GM21825 (cell line): ENCODE results near the gene DENND5B.
A peak's percentile ranks its signal among the peaks of the same experiment; 100 is the strongest.
"Not testable (repeated sequence)": the region's sequence is repeated elsewhere in the genome, so short reads cannot be mapped to it uniquely, and the experiment has no call there.

Experiments
- ATAC-seq: cut with Tn5 transposase; IDR thresholded peaks from one replicate; pipeline ENCODE4 v1.9.1; 2021; ENCODE audit warnings: mild to moderate bottlenecking, moderate library complexity; ENCODE audit not compliant: unreplicated experiment

Gene DENND5B

GRCh38 chr12:31508436-31509150 lies 82.3 kb downstream of the DENND5B start:
- ATAC-seq = no peak

DNA sequence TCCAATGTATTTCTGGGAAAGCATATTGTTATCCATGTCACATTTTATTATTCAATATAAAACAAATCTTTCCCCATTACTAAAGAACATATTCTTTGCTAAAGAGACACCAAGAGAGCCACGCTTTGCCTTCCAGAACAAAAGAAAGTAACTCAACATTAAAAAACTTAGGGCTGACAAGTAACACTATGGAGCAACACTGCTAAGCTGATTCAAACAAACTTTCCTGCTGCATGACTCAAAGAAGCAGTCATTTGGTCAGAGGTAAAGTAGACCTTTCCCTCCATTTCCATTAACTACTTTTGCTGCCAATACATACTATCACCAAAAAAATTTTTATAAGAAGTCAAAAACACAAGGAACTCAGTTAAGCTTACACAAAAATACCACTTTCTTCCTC lies 83.0 kb downstream of the DENND5B start:
- no peak for ATAC-seq

- no peak for ATAC-seq
Observed at GRCh38 chr12:31506515-31507306, 84.2 kb downstream of the DENND5B start.

GRCh38 chr12:31504625-31505222 lies 86.2 kb downstream of the DENND5B start:
- no peak for ATAC-seq

DNA sequence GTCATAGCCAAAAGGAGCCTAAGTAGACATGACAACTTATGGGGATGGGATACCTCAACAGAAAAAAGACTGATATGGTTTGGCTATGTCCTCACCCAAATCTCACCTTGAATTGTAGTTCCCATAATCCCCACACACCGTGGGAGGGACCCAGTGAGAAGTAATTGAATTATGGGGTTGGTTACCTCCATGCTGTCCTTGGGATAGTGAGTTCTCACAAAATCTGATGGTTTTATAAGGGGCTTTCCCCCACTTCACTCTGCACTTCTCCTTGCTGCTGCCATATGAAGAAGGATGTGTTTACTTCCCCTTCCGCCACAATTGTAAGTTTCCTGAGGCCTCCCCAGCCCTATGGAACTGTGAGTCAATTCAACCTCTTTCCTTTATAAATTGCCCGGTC lies 89.9 kb downstream of the DENND5B start:
- ATAC-seq = not testable (repeated sequence)

DNA sequence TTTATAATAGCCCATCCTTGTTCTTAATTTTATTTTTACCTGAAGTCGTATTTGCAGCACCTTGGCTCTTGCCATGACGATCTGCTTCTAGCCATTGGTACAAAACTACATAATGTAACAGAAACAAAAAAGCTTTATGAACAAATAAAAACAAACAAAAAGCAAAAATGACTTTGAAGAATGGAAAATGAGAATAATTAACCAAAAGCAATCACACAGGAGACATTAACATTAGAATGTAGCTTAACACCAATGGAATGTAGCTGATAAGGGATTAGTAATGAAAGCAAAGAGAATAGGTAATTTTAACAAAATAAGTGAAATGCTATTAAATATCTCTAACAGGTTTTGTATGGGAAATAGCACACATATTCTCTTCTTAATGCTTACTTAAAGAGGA lies 91.4 kb downstream of the DENND5B start:
- no peak for ATAC-seq

DNA sequence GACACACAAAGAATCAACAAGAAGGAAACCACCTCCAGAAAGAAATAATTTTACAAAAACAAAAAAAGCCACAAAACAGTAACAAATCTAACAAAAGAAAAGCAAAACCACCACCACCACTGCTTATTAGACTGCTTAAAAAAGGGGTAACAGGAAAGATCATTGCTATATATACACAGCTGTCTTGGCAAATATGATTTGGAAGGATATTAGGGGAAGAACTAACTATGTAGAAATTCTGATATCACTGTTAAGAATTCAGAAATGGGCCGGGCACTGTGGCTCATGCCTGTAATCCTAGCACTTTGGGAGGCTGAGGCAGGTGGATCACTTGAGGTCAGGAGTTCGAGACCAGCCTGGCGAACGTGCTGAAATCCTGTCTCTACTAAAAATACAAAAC lies 92.5 kb downstream of the DENND5B start:
- no peak for ATAC-seq

- no peak for ATAC-seq
Observed at GRCh38 chr12:31496257-31496656, 94.7 kb downstream of the DENND5B start.

DNA sequence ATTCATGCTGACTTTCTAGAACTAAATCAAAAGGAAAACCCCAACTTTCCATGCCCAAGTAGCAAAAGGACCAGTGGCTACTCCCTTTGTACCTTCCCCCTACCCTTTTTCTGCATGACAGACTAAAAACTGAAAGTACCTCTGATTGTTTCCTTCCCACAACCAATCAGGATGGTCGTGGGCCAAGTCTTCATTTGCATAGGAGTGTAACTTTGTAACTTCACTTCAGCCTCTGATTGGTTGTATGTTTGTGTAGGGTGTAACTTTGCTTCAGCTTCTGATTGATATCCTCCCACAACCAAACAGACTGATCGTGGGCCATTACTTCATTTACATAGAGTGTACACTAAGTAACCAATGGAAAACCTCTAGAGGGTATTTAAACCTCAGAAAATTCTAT lies 96.5 kb downstream of the DENND5B start:
- no peak for ATAC-seq

DNA sequence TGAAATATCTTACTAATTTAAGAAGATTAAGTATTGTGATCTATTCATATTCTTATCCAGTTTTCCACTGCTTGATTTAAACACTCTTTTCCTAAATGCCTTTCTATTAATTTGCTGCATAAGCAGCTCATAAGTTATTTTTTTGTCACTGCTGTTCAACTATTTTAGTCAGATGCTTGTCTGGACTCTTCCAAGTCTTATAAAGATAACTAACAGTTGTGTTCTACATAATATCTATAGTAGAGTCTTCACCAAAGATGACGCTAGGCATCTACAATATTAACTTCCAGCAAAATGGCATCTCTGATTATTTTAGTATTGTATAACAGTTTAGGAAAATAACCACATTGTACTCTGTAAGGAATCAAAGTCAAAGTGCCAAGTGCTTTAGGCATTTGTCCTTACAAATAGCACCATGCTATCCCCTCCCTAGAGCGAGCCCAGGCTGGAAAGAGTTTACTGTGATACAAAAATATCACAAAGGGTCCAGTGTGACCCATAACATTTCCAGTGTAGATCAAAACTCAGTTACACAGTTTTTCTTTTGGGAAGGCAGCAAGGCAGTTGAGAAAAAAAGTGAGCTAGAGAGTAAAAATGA lies 98.2 kb downstream of the DENND5B start:
- no peak for ATAC-seq

- ATAC-seq = no peak
Observed at GRCh38 chr12:31491841-31492598, 98.9 kb downstream of the DENND5B start.

DNA sequence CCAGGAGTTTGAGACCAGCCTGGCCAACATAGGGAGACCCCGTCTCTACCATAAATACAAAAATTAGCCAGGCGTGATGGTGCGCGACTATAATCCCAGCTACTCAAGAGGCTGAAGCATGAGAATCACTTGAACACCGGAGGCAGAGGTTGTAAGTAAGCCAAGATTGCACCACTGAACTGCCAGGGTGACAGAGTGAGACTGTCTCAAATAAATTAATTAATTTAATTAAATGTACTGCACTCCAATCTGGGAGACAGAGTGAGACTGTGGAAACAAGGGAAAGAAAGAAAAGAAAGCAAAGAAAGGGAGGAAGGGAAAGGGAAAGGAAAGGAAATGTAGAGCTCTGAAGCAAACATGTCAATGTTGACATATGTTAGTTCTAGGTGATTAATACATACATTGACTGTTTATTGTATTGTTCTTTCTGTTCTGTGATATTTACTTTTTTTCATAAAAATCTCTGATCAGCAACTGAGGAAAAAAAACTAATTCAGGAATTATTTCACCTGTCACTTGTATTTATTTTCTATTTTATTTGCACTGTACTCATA lies 99.6 kb downstream of the DENND5B start:
- ATAC-seq = no peak

DNA sequence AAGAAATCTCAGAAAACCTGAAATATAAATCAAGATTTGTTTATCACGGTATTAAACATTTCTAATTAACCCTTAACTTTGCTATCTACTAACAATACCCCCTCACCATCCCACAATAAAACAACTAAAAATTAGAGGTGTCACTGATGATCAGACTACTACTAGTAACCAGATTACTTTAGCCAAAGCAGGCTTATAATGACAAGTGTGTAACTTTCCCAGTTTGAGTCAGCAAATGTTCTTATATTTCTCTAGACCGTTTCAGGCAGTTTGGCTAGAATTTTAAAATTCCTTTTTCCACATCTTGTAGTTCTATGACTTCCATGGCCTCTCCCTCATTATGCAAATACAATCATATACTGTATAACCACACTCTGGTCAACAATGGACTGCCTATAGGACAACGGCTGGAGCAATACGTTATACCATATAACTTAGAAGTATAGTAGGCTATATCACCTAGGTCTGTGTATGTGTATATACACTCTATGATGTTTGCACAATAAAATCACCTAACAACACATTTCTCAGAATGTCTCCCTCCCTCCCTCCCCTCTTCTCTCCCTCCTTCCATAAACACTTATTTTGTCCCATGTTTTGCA lies 102.1 kb downstream of the DENND5B start:
- no peak for ATAC-seq

GRCh38 chr12:31485571-31485970 lies 105.4 kb downstream of the DENND5B start:
- ATAC-seq = no peak

GRCh38 chr12:31482816-31483215 lies 108.1 kb downstream of the DENND5B start:
- no peak for ATAC-seq

GRCh38 chr12:31481415-31481814 lies 109.5 kb downstream of the DENND5B start:
- no peak for ATAC-seq

GRCh38 chr12:31479516-31480210 lies 111.3 kb downstream of the DENND5B start:
- no peak for ATAC-seq

DNA sequence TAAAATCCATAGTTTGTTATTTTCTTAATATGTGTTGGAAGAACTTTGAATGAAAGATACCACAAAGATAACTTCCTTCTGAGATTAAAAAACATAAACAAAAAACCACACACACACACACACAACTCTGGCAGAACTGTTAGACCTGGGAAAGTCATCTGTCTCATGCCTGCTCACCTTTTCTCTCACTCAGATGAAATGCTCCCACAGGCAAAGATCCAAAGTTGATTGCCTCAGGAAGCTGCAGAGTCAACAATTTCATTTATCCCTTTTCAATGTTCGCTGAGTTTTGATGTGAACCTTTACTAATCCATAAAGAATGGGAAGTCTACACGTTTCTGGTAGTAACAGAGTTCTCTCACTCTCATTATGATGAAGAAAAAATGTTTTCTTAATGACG lies 112.0 kb downstream of the DENND5B start:
- no peak for ATAC-seq

DNA sequence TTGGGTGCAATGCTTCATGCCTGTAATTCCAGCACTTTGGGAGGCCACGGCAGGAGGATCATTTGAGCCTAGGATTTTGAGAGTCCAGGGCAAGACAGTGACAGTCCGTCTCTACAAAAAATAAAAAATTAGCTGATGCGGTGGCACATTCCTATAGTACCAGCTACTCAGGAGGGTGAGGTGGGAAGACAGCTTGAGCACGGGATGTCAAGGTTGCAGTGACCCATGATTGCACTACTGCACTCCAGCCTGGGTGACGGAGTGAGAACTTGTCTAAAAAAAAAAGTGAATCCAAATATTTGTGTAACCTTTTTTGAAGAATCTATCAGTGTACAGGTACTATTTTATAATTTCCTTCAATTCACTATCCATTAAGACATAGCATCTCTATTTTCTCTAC lies 112.5 kb downstream of the DENND5B start:
- no peak for ATAC-seq

DNA sequence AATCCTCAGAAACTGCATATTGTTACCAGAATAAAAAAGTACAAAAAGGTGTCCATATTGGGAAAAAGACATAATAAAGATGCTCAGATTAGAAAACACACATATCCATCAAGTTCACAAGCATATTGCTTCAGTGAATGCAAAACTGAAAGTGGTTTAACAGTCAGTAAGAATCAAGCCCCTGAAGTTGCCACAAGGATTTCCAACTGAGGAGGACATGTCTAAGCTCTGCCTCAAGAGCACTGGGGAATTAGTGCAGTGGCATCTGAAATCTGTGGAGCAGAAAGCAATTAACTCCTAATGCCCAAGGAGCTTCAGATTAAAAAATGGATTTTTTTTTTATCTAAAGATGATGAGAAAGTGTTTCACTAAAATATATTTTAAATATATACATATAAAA lies 113.2 kb downstream of the DENND5B start:
- peak; percentile 62 for ATAC-seq
